Measurements from ENCODE around the gene ITPKB.

- TF ChIP-seq CTCF (conservative IDR thresholded peaks at IDR 0.05; ENCODE audit: low read depth, low read length) (no peak), EZH2 (IDR thresholded peaks at IDR 0.05; ENCODE audit: low read length, unreplicated experiment) (no peak), EZH2phosphoT487 (IDR thresholded peaks at IDR 0.05; ENCODE audit: borderline replicate concordance, low read length) (no peak)
These were observed 73.4 kb downstream of the ITPKB start for GRCh38 chr1:226665505-226666163.

Measured in PC-3 (cell line).